Gastrocnemius medialis (tissue), 4 donors: ENCODE results near the gene LIN28A.

Experiments used
- CTCF ChIP-seq, 5 experiments: fragments of 450-650 bp in 3 of 5; fragments of 200-600 bp in 2 of 5; sonication (generic) in 2 of 5; IDR thresholded peaks in 4 of 5; conservative IDR thresholded peaks in 1 of 5; 1 replicate in 4 of 5; 2 replicates in 1 of 5; pipeline ENCODE4 v1.5.1; 2016 to 2019; ENCODE audit warnings: antibody characterized with exemption in 5 of 5, mild to moderate bottlenecking in 3 of 5, moderate library complexity in 3 of 5
- POLR2A ChIP-seq, 2 donors: fragments of 450-650 bp; IDR thresholded peaks; one replicate each; pipeline ENCODE4 v1.6.1; 2017; ENCODE audit warnings: antibody characterized with exemption in 2 of 2, mild to moderate bottlenecking in 2 of 2, moderate library complexity in 2 of 2

GRCh38 chr1:26449868-26450267, 39.3 kb downstream of the LIN28A start:
- no peak for TF ChIP-seq POLR2A (IDR thresholded peaks at IDR 0.05)
- no peak for TF ChIP-seq CTCF (IDR thresholded peaks at IDR 0.05 in 4 of 5, conservative IDR thresholded peaks at IDR 0.05 in 1 of 5)
